WTC11 (cell line): ENCODE data around the gene C1orf226.

Experiments used
- MYBL2 ChIP-seq: sonication (generic); formaldehyde crosslinking; IDR thresholded peaks from 2 replicates; pipeline ENCODE4 v1.8.1; 2023; ENCODE audit warnings: mild to moderate bottlenecking, moderate library complexity, missing genetic modification reagents
- NR3C1 ChIP-seq: sonication (generic); formaldehyde crosslinking; conservative IDR thresholded peaks from 2 replicates; pipeline ENCODE4 v1.8.1; 2023; ENCODE audit warnings: low read depth, mild to moderate bottlenecking, missing genetic modification reagents
- ZNF232 ChIP-seq: sonication (generic); formaldehyde crosslinking; IDR thresholded peaks from 2 replicates; pipeline ENCODE4 v1.8.0; 2022; ENCODE audit warnings: mild to moderate bottlenecking, missing genetic modification reagents
- TF ChIP-seq, protein P1 (sequence below): fragments of 200-600 bp; IDR thresholded peaks from 2 replicates; pipeline ENCODE4 v1.8.0; 2022; ENCODE audit warnings: antibody characterized with exemption

DNA sequence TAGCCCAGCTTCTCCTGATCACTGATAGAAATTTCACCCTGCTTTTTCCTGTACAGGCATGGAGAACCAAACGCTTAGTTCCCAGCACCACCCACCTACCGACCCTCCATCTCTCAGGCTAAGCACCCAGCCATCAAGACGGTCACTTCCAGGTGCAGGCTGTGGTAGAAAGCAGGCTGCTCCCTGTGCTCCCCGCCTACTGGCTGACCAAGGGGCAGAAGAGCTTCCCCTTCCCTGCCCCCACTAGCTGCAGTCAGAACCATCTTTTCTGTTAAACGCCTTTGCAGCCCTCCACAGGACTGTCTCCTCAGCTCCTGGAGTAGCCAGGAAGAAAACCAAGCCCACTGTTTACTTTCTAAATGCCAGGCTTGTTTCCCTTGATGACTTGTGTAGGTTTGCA is 27.8 kb upstream of the C1orf226 start:
- TF ChIP-seq NR3C1 (CRISPR knock-in tag) (no peak), MYBL2 (CRISPR knock-in tag) (no peak), ZNF232 (CRISPR knock-in tag) (no peak)
- TF ChIP-seq, protein P1, sequence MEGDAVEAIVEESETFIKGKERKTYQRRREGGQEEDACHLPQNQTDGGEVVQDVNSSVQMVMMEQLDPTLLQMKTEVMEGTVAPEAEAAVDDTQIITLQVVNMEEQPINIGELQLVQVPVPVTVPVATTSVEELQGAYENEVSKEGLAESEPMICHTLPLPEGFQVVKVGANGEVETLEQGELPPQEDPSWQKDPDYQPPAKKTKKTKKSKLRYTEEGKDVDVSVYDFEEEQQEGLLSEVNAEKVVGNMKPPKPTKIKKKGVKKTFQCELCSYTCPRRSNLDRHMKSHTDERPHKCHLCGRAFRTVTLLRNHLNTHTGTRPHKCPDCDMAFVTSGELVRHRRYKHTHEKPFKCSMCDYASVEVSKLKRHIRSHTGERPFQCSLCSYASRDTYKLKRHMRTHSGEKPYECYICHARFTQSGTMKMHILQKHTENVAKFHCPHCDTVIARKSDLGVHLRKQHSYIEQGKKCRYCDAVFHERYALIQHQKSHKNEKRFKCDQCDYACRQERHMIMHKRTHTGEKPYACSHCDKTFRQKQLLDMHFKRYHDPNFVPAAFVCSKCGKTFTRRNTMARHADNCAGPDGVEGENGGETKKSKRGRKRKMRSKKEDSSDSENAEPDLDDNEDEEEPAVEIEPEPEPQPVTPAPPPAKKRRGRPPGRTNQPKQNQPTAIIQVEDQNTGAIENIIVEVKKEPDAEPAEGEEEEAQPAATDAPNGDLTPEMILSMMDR = no peak
